DND-41 (cell line): ENCODE measurements around the gene ARHGAP24.

Experiments used
- ATAC-seq: fragments of 200-7000 bp; cut with Tn5 transposase; 3 replicates; pipeline ENCODE4 v1.9.1; 2021; ENCODE audit warnings: low read depth; ENCODE audit not compliant: insufficient read depth
- DNase-seq: peaks from one replicate; pipeline ENCODE4 v3.0.0-alpha.2; 2020
- H2AFZ ChIP-seq: 2 replicates; pipeline ENCODE4 v1.6.0; 2012; ENCODE audit warnings: low read depth, low read length
- H3K27ac ChIP-seq: 2 replicates; pipeline ENCODE4 v1.5.1; 2012; ENCODE audit warnings: low read length, inconsistent platforms
- H3K27me3 ChIP-seq: fragments of 200-600 bp; sonication (generic); 2 replicates; pipeline ENCODE4 v1.6.0; 2012; ENCODE audit warnings: low read length, mild to moderate bottlenecking, inconsistent platforms; ENCODE audit not compliant: insufficient read depth, poor library complexity
- H3K36me3 ChIP-seq: 2 replicates; pipeline ENCODE4 v1.5.1; 2012; ENCODE audit warnings: low read length, inconsistent platforms; ENCODE audit not compliant: insufficient read depth
- H3K4me1 ChIP-seq: 2 replicates; pipeline ENCODE4 v1.5.1; 2012; ENCODE audit warnings: mild to moderate bottlenecking, low read length; ENCODE audit not compliant: insufficient read depth
- H3K4me2 ChIP-seq: 2 replicates; pipeline ENCODE4 v1.6.0; 2012; ENCODE audit warnings: mild to moderate bottlenecking, moderate library complexity, low read length, inconsistent platforms; ENCODE audit not compliant: insufficient read depth
- H3K4me3 ChIP-seq, 2 experiments: fragments of 200-600 bp in 1 of 2; shearing (Covaris generic) in 1 of 2; 2 replicates each; pipeline ENCODE4 v1.5.1; 2012 to 2016; ENCODE audit warnings: inconsistent platforms in 2 of 2, low read length in 2 of 2, mild to moderate bottlenecking in 2 of 2, low read depth in 1 of 2, moderate library complexity in 1 of 2
- H3K79me2 ChIP-seq: 2 replicates; pipeline ENCODE4 v1.6.0; 2012; ENCODE audit warnings: low read length, inconsistent platforms; ENCODE audit not compliant: insufficient read depth
- H3K9ac ChIP-seq: 2 replicates; pipeline ENCODE4 v1.6.0; 2012; ENCODE audit warnings: low read depth, mild to moderate bottlenecking, inconsistent platforms, low read length, moderate library complexity
- H3K9me3 ChIP-seq: 2 replicates; pipeline ENCODE4 v1.5.1; 2012; ENCODE audit warnings: low read length, moderate library complexity, mild to moderate bottlenecking, inconsistent platforms; ENCODE audit not compliant: insufficient read depth, severe bottlenecking
- H4K20me1 ChIP-seq: 2 replicates; pipeline ENCODE4 v1.6.0; 2012; ENCODE audit warnings: low read length; ENCODE audit not compliant: insufficient read depth
- EZH2 ChIP-seq: IDR thresholded peaks from 3 replicates; pipeline ENCODE4 v1.6.1; 2012; ENCODE audit warnings: borderline replicate concordance, low read depth, mild to moderate bottlenecking, moderate library complexity, low read length, inconsistent platforms; ENCODE audit not compliant: severe bottlenecking
- TF ChIP-seq, protein P1 (sequence below): IDR thresholded peaks from 2 replicates; pipeline ENCODE4 v1.5.1; 2012; ENCODE audit warnings: borderline replicate concordance, low read length, moderate library complexity, mild to moderate bottlenecking; ENCODE audit not compliant: poor library complexity, severe bottlenecking; ENCODE audit errors: extremely low read depth

The ARHGAP24 gene

GRCh38 chr4:85430226-85430625 lies 44.7 kb upstream of the ARHGAP24 start:
- Histone ChIP-seq H3K36me3 (no peaks in the 10 kb centered on the region), H3K4me3 (no peak overlapping the region), H3K27ac (no peak overlapping the region), H3K4me2 (no peak overlapping the region), H3K9me3 (no peaks in the 10 kb centered on the region), H3K27me3 (no peaks in the 10 kb centered on the region), H4K20me1 (no peaks in the 10 kb centered on the region), H3K4me1 (no peaks in the 10 kb centered on the region), H2AFZ (no peak overlapping the region), H3K9ac (no peak overlapping the region), H3K79me2 (no peaks in the 10 kb centered on the region)
- TF ChIP-seq, protein P1, sequence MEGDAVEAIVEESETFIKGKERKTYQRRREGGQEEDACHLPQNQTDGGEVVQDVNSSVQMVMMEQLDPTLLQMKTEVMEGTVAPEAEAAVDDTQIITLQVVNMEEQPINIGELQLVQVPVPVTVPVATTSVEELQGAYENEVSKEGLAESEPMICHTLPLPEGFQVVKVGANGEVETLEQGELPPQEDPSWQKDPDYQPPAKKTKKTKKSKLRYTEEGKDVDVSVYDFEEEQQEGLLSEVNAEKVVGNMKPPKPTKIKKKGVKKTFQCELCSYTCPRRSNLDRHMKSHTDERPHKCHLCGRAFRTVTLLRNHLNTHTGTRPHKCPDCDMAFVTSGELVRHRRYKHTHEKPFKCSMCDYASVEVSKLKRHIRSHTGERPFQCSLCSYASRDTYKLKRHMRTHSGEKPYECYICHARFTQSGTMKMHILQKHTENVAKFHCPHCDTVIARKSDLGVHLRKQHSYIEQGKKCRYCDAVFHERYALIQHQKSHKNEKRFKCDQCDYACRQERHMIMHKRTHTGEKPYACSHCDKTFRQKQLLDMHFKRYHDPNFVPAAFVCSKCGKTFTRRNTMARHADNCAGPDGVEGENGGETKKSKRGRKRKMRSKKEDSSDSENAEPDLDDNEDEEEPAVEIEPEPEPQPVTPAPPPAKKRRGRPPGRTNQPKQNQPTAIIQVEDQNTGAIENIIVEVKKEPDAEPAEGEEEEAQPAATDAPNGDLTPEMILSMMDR = no peak
- TF ChIP-seq EZH2 = no peak
- no peak for DNase-seq
- no peak for ATAC-seq

- Histone ChIP-seq H2AFZ (no peak overlapping the region), H3K4me3 (no peak overlapping the region), H3K4me1 (no peaks in the 10 kb centered on the region), H3K79me2 (no peaks in the 10 kb centered on the region), H3K36me3 (no peaks in the 10 kb centered on the region), H3K9me3 (no peaks in the 10 kb centered on the region), H3K27ac (no peak overlapping the region), H3K27me3 (no peaks in the 10 kb centered on the region), H3K4me2 (no peak overlapping the region), H4K20me1 (no peaks in the 10 kb centered on the region), H3K9ac (no peak overlapping the region)
- ATAC-seq (no peak), DNase-seq (no peak)
- no peak for TF ChIP-seq EZH2
- TF ChIP-seq, protein P1 = no peak
Observed at GRCh38 chr4:85430697-85431096, 44.3 kb upstream of the ARHGAP24 start.

GRCh38 chr4:85431156-85431555 lies 43.8 kb upstream of the ARHGAP24 start:
- DNase-seq (no peak), ATAC-seq (no peak)
- Histone ChIP-seq H4K20me1 (no peaks in the 10 kb centered on the region), H2AFZ (no peak overlapping the region), H3K27me3 (no peaks in the 10 kb centered on the region), H3K79me2 (no peaks in the 10 kb centered on the region), H3K36me3 (no peaks in the 10 kb centered on the region), H3K4me2 (no peak overlapping the region), H3K9ac (no peak overlapping the region), H3K4me1 (no peaks in the 10 kb centered on the region), H3K4me3 (no peak overlapping the region), H3K9me3 (no peaks in the 10 kb centered on the region), H3K27ac (no peak overlapping the region)
- TF ChIP-seq, protein P1 = no peak
- TF ChIP-seq EZH2 = no peak

GRCh38 chr4:85431881-85432485 lies 43.0 kb upstream of the ARHGAP24 start:
- no peak overlapping the region for H3K27ac ChIP-seq
- H3K4me2 ChIP-seq = no peak overlapping the region
- no peaks in the 10 kb centered on the region for H3K9me3 ChIP-seq
- no peak for TF ChIP-seq EZH2
- TF ChIP-seq, protein P1 = no peak
- H2AFZ ChIP-seq = no peak overlapping the region
- no peaks in the 10 kb centered on the region for H3K79me2 ChIP-seq
- H3K4me3 ChIP-seq = no peak overlapping the region
- H3K36me3 ChIP-seq = no peaks in the 10 kb centered on the region
- no peak overlapping the region for H3K9ac ChIP-seq
- no peaks in the 10 kb centered on the region for H4K20me1 ChIP-seq
- H3K4me1 ChIP-seq = no peaks in the 10 kb centered on the region
- DNase-seq (no peak), ATAC-seq (no peak)
- H3K27me3 ChIP-seq = no peaks in the 10 kb centered on the region
